AG04449 (cell line): Measurements from ENCODE around the gene SND1.

Source experiments
- CTCF ChIA-PET: fragments of 350-600 bp; formaldehyde crosslinking; extraction: SDS; loops from one replicate; lab custom pipeline; 2021; ENCODE audit warnings: antibody characterized with exemption; lab: Yijun Ruan, JAX
- POLR2A ChIA-PET: fragments of 400-600, 350-600 bp; formaldehyde crosslinking; extraction: SDS; loops from one replicate; lab custom pipeline; 2020; ENCODE audit warnings: antibody characterized with exemption, inconsistent platforms; lab: Yijun Ruan, JAX
- DNase-seq: peaks from one replicate; pipeline ENCODE4 v3.0.0-alpha.2; 2010; ENCODE audit warnings: low read depth, low spot score
- H3K4me3 ChIP-seq: 2 replicates; pipeline ENCODE4 v1.5.1; 2011; ENCODE audit warnings: low read depth, mild to moderate bottlenecking, control low read depth, low read length
- CTCF ChIP-seq: IDR thresholded peaks from one replicate; pipeline ENCODE4 v1.5.1; 2011; ENCODE audit warnings: mild to moderate bottlenecking, moderate library complexity, low read length, control low read depth, inconsistent platforms; ENCODE audit not compliant: insufficient read depth; ENCODE audit errors: missing control alignments

The SND1 gene

GRCh38 chr7:127650847-127651555 lies 993 bp upstream of the SND1 start:
- TF ChIP-seq CTCF: no peak
- peak overlapping the region; percentile 99 for H3K4me3 ChIP-seq
- POLR2A ChIA-PET: interaction anchor here (0.9 kb wide), 1 partner anchor 23 kb away, joined by 3 read pairs; no protein-coding TSS in a partner anchor
- no peak for DNase-seq
- CTCF ChIA-PET: no interaction called here

GRCh38 chr7:127652333-127653248 lies 597 bp downstream of the SND1 start:
- no peak for TF ChIP-seq CTCF
- ChIA-PET POLR2A (no interaction called here), CTCF (interaction anchor here (0.6 to 1.1 kb wide), 3 partner anchors 8 to 21 kb away, joined by 3 to 4 read pairs (median 3); no protein-coding TSS in a partner anchor)
- no peak for DNase-seq
- H3K4me3 ChIP-seq: peak overlapping the region; percentile 99

- DNase-seq: no peak
- ChIA-PET POLR2A (no interaction called here), CTCF (interaction anchor here (1.1 to 1.5 kb wide), 3 partner anchors 11 to 556 kb away, joined by 3 to 4 read pairs (median 3); no protein-coding TSS in a partner anchor)
- TF ChIP-seq CTCF: no peak
- H3K4me3 ChIP-seq: peak overlapping the region; percentile 99
Measured at GRCh38 chr7:127653396-127653795, 1.4 kb downstream of the SND1 start.

- ChIA-PET POLR2A (interaction anchor here (0.7 to 0.8 kb wide), 2 partner anchors 11 to 12 kb away, joined by 5 read pairs; no protein-coding TSS in a partner anchor), CTCF (interaction anchor here (0.9 to 1.5 kb wide), 3 partner anchors 8 to 555 kb away, joined by 3 to 4 read pairs (median 3); no protein-coding TSS in a partner anchor)
- H3K4me3 ChIP-seq: peak overlapping the region; percentile 0; the same call in 1 of the 2 replicates
- no peak for DNase-seq
- no peak for TF ChIP-seq CTCF
Measured at GRCh38 chr7:127654404-127655394, 2.7 kb downstream of the SND1 start.

GRCh38 chr7:127655720-127656119 lies 3.7 kb downstream of the SND1 start:
- TF ChIP-seq CTCF: no peak
- CTCF ChIA-PET: interaction anchor here (1.4 kb wide), 1 partner anchor 11 kb away, joined by 4 read pairs; no protein-coding TSS in a partner anchor
- POLR2A ChIA-PET: no interaction called here
- H3K4me3 ChIP-seq: no peak overlapping the region
- DNase-seq: no peak
